Measurements from ENCODE around the gene RSKR.
"Not testable (repeated sequence)": the region's sequence is repeated elsewhere in the genome, so short reads cannot be mapped to it uniquely, and the experiment has no call there.

RSKR gene, protein sequence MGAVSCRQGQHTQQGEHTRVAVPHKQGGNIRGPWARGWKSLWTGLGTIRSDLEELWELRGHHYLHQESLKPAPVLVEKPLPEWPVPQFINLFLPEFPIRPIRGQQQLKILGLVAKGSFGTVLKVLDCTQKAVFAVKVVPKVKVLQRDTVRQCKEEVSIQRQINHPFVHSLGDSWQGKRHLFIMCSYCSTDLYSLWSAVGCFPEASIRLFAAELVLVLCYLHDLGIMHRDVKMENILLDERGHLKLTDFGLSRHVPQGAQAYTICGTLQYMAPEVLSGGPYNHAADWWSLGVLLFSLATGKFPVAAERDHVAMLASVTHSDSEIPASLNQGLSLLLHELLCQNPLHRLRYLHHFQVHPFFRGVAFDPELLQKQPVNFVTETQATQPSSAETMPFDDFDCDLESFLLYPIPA

GRCh38 chr17:28613931-28614381 lies at the start of gene RSKR:
RSKR (minus strand) TSS chr17:28614185; CDS start chr17:28614161, 24 bp downstream.
- no peak for DNase-seq

- no peak for DNase-seq
Observed at GRCh38 chr17:28663723-28664122, 49.7 kb upstream of the RSKR start.

- DNase-seq = no peak
Observed at GRCh38 chr17:28662527-28662829, 48.5 kb upstream of the RSKR start.

DNA sequence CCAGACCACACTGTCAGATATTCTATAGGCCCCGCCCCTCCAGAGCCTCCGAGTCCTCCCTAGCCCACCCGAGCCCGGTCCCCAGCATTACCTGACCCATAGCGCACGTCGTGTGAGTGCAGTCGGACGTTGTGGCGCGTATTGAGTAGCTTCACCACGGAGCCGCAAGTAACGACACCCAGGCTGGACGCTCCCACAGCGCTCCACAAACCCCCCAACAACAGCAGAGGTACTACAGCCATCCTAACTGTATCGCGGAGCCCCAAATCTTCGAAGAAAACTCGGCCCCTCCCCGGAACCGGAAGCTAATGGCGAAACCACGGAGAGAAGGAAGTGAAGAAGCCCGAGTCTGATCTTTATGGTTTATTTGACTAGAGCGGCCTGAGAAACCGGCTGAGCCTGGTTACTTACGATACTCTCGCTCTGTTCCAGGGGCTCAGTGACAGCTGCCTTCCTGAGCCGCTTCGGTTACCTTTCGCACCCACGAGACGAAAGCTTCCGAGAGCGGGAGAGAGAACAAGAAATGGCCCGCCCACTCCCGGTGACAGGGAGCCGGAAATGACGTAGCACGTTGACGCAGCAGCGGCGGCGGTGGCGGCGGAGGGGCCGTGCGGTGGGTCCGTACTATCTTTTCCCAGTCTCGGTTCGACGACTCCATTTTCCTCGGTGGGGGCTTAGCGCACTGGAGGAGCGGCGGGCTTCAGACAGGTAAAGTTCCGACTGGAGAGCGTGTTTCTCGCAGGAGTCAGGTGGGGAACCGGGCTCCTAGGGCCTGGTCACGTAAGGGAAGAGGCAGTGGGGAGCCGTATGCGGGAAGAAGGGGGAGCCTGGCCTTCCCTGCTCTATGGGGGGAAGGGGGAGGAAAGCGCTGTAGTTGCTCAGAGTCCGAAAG lies 47.9 kb upstream of the RSKR start, which contains the start of the genes SDF2 and SUPT6H:
TSS of gene SDF2 (minus strand) at position 272 of the 892 bp plus-strand sequence. CDS start at position 242, 30 bp downstream.
TSS of gene SUPT6H (plus strand) at position 571 of the 892 bp plus-strand sequence. CDS start 11,197 bp downstream, outside the sequence.
- peak; percentile 98 for DNase-seq

DNA sequence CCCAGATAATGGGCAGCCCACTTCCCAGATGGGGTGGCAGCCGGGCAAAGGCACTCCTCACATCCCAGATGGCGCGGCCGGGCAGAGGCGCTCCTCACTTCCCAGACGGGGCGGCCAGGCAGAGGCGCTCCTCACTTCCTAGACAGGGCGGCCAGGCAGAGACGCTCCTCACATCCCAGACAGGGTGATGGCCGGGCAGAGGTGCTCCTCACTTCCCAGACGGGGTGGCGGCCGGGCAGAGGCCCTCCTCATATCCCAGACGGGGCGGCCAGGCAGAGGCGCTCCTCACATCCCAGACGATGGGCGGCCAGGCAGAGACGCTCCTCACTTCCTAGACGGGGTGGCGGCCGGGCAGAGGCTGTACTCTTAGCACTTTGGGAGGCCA lies 45.5 kb upstream of the RSKR start:
- DNase-seq = not testable (repeated sequence)

DNA sequence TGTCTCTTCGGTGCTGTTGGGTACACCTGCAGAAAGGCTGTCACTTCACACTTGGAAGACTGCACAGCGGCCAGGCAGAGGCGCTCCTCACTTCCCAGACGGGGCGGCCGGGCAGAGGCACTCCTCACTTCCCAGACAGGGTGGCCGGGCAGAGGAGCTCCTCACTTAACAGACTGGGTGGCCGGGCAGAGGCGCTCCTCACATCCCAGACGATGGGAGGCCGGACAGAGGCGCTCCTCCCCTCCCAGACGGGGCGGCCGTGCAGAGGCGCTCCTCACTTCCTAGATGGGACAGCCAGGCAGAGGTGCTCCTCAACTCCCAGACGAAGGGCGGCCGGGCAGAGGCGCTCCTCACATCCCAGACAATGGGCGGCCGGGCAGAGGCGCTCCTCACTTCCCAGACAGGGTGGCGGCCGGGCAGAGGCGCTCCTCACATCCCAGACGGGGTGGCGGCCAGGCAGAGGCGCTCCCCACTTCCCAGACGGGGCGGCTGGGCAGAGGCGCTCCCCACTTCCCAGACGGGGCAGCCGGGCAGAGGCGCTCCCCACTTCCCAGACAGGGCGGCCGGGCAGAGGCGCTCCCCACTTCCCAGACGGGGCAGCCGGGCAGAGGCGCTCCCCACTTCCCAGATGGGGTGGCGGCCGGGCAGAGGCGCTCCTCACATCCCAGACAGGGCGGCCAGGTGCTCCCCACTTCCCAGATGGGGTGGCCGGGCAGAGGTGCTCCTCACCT lies 44.9 kb upstream of the RSKR start:
- not testable (repeated sequence) for DNase-seq

DNA sequence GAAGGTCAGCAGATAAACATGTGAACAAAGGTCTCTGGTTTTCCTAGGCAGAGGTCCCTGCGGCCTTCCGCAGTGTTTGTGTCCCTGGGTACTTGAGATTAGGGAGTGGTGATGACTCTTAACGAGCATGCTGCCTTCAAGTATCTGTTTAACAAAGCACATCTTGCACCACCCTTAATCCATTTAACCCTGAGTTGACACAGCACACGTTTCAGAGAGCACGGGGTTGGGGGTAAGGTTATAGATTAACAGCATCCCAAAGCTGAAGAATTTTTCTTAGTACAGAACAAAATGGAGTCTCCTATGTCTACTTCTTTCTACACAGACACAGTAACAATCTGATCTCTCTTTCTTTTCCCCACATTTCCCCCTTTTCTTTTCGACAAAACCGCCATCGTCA lies 44.4 kb upstream of the RSKR start:
- DNase-seq = not testable (repeated sequence)

DNA sequence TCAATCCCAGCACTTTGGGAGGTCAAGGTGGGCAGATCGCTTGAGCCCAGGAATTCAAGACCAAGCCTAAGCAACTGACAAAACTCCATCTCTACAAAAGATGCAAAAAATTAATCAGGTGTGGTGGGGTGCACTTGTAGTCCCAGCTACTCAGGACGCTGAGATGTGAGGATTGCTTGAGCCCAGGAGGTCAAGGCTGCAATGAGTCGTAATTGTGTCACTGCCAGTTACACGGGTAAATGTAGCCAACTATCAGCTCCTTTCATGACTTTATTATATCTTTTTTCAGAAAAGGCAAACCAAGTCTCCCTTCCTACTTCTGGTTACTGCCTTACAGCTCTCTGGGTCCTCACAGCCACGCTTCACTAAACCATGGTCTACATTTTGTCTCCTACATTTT lies 43.8 kb upstream of the RSKR start:
- DNase-seq = no peak

DNA sequence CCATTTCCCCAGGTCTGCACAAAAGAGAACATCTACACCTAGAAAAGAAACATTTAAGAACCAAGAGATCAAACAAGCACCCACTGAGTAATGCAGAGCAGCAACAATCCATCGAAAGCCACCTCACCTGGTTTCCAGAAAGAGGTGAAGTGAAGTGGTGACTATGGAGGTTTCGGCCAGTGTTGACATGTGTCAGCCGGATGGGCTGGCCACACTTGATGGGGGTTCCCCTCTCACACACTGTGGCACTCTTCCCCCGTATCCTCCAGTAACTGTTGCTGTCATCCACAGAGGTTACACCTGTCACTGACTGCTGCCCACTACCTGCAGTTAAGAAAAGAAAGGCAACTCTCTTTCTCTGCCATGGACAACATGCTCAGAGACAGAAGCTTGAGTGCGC lies 41.2 kb upstream of the RSKR start:
- DNase-seq = no peak

- no peak for DNase-seq
Observed at GRCh38 chr17:28648698-28649097, 34.7 kb upstream of the RSKR start.

DNA sequence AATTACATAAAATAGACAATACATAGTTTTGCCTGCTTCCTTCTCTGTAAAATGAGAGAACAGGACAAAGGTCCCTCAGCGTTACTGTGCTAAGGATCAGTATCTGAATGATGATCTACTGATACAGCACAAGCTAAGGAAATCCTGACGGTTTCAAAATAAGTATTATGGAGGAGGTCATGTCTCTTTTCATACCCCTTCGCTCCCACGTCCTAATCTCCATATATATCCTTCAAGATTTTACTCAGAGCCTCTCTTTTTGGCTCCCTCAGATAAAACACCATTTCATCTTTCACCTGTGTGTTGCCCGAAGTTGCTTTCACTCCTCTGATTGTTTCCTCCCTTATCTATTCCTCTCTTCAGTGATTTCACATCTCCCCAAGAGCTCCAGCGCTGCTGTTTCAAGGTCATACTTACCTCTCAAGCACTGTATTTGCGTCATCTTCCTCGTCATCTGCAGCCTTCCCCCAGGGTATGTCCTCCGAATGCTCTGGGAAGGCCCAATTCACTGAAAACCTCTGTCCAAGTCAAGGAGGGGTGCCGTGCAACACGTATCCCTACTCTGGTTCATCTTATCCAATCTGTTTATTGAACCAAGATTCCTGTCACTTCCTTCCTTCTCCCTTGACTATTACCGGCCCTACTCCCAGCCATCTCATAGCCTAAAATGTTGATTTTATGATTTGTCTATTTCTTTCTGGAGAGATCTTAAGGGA lies 32.2 kb upstream of the RSKR start:
- no peak for DNase-seq

- no peak for DNase-seq
Observed at GRCh38 chr17:28645576-28645939, 31.6 kb upstream of the RSKR start.

DNA sequence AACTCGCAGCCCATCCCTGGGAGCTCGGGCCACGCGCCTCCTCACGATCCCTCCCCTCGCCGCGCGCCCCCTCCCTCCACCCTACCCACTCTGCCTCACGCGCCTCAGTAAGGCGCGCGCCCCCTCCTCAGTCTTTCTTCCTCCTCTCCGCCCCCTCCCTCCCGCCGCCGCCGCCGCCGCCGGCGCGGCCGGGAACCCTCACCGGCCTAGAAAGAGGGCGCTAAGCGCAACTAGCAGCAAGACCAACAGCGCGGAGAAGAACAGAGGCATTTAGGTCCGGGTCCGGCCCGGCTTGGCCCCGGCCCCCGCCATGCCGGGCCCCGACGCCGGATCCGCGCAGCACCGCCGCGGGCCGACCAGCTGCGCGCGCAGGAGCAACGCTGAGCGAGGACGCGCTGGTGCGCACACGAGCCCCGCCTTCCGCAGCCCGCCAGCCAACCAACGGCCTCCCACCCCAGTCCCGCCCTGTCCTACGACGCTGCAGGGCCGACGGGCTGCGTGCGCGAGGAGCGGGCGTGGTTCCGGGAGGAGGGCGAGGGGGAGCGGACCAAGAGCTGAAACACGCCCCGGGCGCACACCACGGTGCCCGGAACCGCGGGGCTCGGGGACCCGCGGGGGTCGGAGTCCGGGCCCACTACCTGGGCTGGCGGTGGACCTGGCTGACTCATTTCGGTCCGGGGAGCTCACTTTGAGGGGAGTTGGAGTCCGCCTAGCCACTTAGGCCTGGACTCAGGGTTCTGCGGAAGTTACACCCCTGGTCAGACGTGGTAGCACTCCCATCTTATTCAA lies 31.0 kb upstream of the RSKR start, which contains the start of gene BLTP2:
TSS of gene BLTP2 (minus strand) at position 372 of the 789 bp plus-strand sequence. CDS start at position 270, 102 bp downstream.
- peak; percentile 97 for DNase-seq

- peak; percentile 47 for DNase-seq
Observed at GRCh38 chr17:28643983-28644786, 30.2 kb upstream of the RSKR start.

DNA sequence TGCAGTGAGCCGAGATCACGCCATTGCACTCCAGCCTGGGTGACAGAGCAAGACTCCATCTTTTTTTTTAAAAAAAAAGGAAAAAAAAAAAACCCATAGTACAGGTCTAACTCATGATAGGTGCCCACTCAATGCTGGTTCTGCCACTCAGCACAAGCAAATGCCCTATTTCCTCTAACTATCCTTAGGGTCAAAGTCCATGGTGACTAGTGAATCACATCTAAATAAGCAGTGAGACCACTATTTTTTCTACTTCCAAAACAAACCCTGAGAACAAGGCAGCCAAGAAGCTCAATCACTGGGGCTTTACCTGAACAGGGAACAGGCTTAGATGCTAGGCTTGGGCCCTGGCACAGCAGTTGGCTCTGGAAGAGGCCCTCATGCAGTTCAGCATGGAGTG lies 27.6 kb upstream of the RSKR start:
- no peak for DNase-seq

- DNase-seq = no peak
Observed at GRCh38 chr17:28635506-28635905, 21.5 kb upstream of the RSKR start.

GRCh38 chr17:28634206-28634865 lies 20.4 kb upstream of the RSKR start:
- DNase-seq = no peak

GRCh38 chr17:28626818-28627217 lies 12.8 kb upstream of the RSKR start:
- DNase-seq = no peak

DNA sequence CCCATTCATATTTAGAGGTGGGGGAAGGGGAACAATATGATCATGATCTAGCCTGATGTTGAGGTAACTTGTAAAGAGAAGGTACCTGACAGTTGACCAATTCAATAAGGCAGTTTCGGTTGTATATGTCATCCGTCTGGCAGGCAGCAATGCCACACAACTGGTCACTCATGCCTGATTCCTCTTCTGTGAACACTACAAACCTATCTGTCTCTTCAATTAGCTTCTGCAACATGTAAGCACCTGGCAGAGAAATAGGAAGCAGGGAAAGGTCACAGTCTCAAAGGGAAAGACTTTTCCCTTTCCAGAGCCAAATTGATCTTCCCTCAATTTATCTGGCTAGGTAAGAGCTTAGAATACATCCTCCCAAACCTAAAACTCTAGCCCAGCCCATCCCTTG lies 10.2 kb upstream of the RSKR start:
- DNase-seq = no peak

DNA sequence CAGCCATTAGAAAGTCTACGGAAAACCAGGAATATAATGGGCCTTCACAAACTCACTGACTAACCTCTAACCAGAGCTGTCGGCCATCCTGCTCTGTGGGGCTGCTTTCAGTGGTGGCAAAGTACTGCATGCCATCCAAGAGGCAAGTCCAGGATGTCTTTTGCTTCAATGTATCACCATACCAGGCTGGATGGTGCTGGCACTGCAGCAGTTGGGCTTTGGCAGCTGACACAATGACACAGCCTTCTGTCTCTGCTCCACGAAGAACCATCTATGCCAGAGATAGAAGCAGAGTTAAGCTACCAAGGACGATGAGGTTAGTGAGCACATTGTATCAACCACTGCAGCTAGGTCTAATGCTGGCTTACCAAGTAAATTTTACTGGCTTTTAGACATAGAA lies 9.7 kb upstream of the RSKR start:
- no peak for DNase-seq

Data from right forelimb (tissue), 1 donor.